Effector CD4-positive, alpha-beta T cell (primary cell): ENCODE data around the gene AGPAT3.
A peak's percentile ranks its signal among the peaks of the same experiment; 100 is the strongest.
"Not testable (repeated sequence)": the region's sequence is repeated elsewhere in the genome, so short reads cannot be mapped to it uniquely, and the experiment has no call there.

Experiments used
- DNase-seq: peaks from one replicate; pipeline ENCODE4 v3.0.0-alpha.2; 2020

Gene AGPAT3

DNA sequence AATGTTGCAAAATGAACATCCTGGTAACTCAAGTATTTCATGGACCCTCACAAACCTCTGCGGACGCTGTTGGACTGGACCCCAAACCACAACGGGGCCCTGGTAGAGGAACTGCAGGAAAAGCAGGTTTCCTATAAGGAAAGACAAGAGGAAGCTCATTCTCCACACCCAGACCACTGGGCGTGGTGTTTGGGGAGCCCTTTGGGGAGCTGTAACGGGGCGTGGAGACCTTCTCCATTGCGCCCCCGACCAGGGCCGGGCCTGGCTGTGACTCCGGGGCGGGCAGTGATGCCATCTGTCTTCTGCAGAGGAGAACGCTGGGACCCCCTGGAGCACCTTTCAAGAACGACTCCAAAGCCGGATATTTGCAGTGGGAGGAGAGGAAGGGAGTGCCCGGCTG lies 30.0 kb upstream of the AGPAT3 start:
- DNase-seq: no peak

DNA sequence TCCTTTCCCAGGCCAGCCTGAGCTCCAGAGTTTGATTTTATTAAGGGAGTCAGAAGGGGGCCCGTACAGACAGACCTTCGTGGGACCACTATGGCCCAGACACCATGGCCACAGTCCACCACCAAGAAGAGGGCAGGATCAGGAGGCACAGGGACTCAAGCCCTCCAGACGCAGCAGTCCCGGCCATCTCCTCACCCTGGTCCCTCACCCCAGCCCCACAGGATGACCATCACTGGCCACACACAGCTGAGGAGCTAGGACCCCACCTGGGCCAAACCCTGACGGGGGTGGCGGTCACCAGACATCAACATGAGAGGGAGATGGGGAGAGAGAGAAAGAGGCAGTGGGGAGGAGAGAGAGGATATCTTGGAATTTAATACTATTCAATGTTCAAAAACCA lies 29.2 kb upstream of the AGPAT3 start:
- DNase-seq: no peak

DNA sequence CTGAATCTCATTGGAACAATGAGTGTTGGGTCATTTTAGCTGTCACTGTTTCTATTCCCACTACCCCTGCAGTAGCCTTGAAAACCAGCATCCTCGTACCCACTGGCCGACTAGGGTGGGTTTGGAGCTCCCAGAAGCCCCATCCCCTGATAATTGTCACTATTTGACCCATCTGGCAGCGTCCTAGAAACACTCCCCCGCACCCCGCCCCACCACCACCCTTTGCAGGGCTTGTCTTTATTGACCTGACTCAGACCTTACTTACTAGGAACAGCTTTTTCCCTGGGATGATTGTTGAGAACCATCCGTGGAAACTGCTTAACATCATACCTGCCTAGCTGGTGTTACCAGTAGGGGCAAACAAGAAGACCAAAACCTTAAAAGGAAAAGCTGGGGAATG lies 28.4 kb upstream of the AGPAT3 start:
- no peak for DNase-seq

DNA sequence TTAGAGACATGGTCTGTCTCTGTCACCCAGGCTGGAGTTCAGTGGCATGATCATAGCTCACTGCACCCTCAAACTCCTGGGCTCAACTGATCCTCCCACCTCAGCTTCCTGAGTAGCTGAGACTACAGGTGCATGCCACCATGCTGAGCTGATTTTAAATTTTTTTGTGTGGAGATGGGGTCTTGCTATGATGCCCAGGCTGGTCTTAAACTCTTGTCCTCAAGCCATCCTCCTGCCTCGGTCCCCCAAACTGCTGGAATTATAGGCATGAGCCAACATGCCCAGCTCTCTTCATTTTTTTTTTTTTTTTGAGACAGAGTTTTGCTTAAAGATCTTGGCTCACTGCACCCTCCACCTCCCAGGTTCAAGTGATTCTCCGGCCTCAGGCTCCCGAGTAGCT lies 24.8 kb upstream of the AGPAT3 start:
- no peak for DNase-seq

DNA sequence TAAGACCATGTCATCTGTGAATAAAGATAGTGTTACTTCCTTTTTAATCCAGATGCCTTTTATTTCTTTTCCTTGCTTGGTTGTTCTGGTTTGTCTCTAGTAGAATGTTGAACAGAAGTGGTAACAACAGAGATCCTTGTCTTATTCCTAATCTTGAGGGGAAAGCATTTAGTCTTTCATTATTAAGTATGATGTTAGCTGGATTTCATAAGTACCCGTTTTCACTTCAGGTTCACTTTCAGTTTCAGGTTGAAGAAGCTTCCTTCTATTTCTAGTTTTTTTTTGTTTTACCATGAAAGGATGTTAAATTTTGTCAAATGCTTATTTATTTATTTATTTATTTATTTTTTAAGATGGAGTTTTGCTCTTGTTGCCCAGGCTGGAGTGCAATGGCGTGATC lies 22.3 kb upstream of the AGPAT3 start:
- DNase-seq: no peak

DNA sequence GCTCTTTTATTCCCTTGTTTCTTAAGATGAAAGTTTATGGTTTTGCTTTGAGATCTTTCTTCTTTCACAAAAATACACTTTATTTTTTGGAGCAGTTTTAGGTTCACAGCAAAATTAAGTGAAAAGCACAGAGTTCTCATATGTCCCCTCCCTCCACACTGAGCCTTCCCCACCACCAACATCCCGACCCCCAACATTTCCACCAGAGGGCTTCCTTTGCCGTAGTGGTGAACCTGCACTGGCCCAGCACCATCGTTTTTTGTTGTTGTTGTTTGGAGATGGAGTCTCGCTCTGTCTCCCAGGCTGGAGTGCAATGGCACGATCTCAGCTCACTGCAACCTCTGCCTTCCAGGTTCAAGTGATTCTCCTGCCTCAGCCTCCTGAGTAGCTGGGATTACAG lies 20.1 kb upstream of the AGPAT3 start:
- DNase-seq: not testable (repeated sequence)

DNA sequence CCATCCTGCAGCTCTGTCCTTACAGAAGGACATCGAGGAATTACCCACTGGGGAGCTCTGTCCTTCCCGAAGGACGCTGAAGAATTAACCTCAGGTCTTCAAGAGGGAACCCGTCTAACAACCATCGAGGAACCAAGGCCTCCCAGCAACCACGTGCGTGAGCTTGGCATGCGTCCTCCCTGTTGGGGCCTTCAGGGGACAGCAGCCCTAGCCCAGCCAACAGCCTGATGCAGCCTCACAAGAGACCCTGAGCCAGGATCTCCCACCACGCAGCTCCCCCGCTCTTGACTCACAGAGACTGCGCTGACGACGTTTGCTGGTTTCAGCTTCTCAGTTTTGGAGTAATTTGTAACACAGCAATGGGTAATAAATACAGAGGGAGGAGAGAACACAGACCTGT lies 19.6 kb upstream of the AGPAT3 start:
- no peak for DNase-seq

DNA sequence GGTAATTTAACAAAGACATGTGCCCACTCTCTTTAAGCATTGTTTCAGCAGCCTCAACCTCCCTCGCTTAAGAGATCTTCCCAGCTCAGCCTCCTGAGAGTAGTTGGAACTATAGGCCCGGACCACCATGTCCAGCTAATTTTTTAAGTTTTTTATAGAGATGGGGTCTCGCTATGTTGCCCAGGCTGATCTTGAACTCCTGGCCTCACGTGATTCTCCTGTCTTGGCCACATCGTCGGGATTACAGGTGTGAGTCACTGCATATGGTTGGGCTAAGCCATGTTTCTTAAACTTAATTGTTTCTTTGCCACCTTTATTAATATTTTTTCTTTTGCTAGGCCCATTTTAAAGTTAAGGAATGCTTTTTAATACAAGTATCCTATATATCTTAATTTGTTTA lies 18.6 kb upstream of the AGPAT3 start:
- DNase-seq: no peak

DNA sequence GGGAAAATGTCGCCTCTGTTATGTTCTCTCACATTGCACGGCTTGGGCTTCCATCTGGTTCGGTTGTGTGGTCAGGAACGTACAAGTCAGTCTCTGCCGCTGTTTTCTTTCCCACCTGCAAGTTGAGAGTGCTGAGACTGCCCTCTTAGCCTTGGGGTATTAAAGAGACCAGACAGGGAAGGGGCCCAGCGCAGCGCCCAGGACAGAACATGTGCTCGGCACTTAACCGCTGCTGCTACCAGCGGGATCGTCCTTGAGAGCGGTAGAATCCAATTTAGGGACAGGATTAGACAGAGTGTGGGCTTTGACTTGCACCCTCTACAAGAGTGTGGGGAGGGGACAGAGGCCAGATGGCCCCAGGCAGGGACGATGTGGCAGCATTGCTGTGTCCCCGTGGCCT lies 17.7 kb upstream of the AGPAT3 start:
- no peak for DNase-seq

DNA sequence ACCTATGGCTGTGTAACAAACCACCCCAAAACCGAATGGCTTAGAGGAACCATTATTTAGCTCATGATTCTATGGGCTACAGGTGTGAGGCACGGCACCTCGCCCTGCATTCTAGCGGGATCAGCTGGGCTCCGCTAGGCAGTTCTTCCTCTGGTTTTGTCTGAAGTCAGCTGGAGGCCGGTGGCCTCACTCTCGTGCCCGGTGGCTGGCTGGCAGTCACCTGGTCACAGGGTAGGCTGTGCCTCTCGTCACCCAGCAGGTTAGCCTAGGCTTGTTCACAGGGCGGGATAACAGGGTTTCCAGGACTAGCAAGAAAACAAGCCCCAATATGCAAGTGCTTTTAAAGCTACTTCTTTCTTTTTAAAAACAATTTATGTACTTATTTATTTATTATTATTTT lies 16.3 kb upstream of the AGPAT3 start:
- DNase-seq: no peak

DNA sequence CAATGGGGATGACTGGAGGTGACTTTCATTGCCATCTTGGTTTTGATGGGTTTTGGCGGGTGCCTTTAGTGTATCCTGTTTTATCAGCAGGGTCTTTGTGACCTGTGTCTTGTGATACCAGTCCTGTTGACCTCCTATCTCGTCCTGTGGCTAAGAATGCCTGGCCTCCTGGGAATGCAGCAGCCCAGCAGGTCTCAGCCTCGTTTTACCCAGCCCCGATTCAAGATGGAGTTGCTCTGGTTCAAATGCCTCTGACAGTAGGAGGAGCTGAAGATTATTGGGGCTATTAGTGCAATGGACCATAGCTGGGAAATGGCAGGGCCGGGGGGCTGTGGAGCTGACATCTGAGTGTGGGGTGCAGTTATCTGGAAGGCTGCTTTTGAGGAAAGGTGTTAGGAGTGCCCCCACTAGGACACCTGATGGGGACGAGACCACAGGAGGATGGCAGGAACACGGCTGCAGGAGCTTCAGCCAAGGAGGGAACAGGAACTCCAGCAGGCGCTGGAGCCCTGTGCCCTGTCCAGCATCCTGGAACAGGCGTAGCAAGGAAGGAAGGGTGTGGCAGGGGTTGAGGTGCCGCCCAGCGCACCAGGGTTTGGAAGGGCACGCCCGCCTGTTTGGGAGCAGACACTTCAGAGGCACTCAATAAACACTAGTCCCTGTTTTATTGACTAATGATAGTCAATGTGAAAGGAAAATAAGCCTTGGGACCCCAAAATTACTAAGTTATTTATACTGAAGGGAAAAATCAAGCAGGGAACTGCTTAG lies 15.3 kb upstream of the AGPAT3 start:
- DNase-seq: no peak

DNA sequence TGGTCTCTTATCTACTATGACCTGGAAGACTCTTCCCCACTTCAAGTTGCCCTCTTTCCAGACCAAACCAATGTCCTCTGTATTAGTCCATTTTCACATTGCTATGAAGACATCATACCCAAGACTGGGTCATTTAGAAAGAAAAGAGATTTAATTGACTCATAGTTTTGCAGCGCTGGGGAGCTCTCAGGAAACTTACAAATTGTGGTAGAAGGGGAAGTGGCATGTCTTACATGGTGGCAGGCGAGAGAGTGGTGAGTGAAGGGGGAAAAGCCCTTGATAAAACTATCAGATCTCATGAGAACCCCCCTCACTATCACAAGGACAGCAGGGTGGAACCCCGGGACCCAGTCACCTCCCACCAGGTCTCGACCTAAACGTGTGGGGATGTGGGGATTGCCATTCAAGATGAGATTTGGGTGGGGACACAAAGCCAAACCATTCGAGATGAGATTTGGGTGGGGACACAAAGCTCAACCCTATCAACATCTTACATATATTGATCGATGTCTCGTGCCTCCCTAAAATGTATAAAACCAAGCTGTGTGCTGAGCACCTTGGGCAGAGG lies 14.2 kb upstream of the AGPAT3 start:
- no peak for DNase-seq

DNA sequence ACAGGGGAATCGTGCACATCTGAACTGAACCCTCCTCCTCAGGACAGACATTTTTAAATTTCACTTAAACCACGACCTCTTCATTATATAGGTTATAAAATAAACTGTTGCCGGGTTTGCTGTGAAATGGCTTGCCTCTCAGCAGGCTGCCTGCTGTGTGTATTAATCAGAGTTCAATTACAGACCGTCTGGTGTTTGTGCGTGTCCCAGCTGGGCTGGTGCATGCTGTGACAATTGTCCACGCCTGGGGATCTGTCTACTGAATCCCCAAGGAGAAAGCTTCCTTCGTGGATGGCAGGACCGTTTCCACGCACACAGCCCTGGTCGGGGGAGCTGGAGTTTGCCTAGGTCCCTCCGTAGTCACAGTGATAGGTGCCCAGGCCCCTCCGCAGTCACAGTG lies 13.4 kb upstream of the AGPAT3 start:
- no peak for DNase-seq

DNA sequence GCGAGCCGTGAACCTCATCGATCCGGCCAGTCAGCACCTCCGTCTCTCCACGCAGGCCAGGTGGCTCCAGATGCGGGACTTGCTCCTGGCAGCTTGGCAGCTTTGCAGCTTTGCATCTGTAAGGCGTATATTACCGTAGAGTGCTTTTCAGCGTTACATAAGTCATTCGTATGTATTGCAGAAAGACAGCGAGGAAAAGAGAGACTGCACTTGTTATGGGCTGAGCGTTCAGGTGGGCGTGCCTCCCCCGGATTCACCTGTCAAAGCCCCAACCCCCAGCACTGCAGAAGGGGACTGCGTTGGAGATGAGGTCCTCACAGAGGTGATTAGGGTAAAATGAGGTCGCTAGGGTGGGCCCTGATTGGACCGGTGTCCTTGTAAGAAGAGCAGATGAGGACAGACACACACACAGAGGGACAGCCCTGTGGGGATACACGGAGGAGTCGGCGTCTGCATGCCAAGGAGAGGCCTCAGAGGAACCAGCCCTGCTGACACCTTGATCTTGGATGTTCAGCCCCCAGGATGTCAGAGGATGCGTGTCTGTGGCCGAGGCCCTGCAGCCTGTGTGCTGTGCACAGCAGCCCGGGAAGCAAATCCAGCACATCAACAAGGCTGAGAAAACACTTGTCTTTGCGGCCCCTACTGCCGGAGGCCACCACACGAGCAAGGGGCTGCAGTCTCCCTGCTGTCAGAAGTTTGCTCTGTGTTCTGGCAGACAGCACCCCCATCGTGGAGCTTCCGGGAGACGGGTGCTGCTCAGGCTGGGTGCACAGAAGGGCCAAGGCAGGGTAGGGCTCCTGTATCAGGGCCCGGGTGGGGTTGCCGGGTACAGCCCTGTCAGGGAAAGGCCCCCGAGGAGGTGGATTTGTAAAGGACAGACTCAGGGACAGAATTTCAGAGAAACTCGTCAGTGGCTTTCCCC lies 10.9 kb upstream of the AGPAT3 start:
- DNase-seq: no peak

DNA sequence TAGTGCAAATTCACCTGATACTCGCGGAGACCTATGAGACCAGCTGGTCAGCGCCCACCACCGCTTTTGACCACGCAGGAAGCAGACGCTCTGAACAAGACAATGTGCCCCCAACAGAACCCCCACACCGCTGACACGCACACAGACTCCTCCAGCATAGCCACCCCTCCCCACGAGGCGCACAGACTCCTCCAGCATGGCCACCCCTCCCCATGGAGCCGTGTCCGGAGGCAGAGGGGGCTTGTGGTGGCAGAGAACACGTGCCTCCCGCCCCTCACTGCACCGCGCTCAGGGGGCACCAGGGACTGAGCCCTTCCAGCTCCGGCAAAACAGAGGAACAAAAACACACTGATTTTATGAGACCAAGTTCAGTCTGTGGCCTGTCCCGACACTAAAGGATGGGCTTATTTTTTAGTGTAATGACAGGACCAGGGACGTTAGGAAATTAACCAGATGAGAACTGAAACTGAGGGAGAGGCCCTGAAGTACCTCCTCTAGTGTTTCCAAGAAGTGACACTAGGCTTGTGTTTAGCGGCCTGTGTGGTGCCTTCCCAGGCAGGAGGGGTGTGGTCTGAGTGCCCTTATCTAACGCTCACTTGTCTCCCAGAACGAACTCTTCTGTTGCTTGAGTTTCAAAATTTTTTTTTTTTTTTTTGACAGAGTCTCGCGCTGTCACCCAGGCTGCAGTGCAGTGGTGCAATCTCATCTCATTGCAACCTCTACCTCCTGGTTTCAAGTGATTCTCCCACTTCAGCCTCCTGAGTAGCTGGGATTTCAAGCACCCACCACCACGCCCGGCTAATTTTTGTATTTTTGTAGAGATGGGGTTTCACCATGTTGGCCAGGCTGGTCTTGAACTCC lies 10.0 kb upstream of the AGPAT3 start:
- no peak for DNase-seq

DNA sequence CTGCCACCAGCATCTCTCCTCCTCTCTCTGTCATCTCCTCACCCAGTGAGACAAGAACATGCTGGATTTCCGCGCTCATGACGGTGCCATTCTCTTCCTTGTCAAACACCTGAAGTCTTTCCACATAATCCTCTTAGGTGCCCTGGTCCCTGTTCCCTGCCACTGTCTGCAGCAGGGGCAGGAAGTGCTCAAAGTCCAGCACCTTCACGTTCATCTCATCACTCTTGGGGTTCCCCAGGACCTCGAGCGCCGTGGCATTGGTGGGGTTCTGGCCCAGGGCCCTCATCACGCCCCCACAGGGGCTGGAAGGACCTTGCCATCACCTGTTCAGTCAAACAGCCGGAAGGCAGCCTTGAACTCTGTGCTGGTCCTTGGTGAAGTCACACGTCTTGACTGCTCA lies 9.1 kb upstream of the AGPAT3 start:
- no peak for DNase-seq

DNA sequence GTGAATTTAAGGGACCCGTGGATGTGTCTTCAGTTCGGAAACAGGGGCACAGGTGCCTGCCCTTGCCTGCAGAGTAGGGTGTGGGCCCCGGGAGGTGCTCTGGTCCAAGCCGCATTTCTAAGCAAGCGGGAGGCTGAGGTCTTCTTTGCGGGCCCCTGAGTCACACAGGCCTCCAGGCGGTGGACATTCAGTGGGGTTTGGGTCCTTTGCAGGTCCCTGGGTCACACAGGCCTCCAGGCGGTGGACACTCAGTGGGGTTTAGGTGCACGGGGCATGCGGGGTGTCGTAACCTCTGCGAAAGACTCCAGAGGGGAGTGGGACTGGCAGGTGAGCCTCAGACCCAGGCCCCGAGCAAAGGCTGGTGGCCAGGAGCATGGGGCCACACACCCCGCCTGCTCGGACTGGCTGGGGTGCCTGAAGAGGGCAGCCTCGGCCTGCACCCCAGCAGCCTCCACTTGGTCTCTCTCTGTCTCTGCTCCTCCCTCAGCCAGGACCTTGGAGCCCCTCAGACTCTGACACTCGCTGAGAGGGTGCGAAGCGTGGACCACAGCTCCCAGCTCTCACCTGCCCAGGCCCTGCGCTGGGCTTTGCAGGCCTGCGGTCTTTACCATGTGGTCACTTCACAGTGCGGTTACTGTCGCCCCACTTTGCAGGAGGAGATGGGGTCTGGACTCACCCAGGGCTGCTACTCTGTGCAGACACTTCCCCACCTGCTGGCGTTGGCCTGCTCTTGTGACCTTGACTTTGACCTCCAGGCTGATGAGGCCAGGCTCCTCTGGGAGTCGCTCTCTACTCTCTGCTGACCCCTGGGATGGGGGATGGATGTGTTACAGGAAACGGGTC lies 6.0 kb upstream of the AGPAT3 start:
- no peak for DNase-seq

DNA sequence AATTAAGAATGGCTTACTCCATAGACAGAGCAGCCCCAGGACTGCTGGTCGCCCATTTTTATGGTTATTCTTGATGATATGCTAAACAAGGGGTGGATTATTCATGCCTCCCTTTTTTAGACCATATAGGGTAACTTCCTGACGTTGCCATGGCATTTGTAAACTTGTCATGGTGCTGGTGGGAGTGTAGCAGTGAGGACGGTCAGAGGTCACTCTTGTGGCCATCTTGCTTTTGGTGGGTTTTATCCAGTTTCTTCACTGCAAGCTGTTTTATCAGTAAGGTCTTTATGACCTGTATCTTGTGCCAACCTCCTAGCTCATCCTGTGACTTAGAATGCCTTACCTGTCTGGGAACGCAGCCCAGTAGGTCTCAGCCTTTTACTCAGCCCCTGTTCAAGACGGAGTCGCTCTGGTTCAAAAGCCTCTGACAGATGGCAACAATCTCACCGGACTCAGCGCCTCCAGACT lies 5.2 kb upstream of the AGPAT3 start:
- no peak for DNase-seq

DNA sequence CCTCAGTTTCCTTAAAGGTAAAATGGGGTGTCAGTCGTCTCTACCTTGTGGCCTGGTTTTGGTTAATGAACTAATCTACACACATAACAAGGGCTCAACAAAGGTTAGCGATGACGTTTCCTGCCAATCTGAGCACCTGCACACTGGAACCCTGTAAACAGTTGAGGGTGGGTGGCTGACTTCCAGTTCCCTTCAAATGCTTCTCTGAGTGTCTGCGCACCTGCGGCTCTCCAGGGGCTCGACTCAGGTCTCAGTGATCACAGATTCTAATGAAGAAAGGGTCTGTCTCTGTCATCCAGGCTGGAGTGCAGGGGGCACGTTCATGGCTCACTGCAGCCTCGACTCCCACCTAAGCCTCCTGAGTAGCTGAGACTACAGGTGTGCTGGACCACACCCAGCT lies 3.3 kb upstream of the AGPAT3 start:
- DNase-seq: no peak

DNA sequence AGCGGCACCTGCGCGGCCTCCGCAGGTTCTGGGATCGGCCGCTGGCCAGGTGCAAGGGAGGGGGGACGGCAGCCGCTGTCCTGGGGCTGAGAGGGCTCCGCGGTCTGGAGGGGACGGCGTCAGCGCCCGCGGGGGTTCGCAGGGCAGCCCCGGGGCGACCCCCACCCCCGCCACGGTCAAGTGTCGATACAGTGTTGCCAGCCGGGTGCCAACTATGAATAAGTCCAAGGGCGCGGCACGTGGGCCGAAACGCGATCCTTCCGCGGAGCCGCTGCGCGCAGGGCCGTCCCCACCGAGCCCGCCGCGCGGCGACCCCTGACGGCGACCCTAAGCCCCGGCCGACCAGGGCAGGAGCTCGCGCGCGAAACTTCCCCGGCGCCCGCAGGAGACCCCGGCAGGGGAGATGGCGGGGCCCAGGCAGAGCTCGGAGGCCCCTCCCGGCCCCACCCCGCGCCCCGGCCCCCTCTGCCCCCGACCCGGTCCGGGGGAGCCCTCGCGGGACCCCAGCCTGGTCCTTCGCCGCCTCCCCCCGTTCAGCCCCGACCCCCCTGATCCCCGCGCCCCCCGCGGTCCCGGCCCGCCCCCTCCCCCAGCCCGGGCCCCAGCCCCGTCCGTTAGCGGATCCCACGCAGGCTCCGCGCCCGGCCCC lies 586 bp upstream of the AGPAT3 start:
- DNase-seq: peak; percentile 11

DNA sequence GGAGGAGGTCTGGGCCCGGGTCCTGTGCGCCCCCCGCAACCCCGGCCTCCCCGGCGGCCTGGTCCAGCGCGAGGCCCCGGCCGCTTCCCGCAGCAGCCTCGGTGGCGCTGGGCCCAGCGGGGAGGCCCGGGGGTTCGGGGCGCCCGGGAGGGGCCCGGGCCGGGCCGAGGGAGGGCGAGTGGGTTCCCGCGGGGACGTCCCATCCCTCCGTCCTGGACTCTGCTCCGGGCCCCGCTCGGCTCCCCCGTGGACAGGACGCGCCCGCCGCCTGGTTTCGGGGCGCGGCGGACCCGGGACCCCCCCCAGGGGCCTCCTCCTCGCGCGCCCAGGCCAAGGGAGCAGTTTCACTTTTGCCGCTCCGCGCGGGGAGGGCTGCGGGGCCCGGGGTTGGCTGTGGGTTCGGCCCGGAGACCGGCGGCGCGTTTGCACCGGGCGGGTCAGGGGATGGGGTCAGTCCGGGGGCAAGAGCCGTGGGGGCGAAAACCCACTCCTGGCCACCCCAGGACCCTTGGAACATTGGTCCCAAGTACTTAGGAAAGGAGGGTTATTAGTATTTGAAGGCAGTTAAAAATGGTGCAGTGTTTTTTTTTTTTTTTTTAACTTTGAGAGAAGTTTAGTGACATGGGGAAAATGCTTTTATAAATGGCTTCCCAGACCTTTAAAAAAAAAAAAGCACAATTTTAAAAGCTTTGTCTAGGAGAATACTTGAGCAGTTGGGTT lies 677 bp downstream of the AGPAT3 start:
- DNase-seq: peak; percentile 38
